ENCODE data around the gene S100A16.

- TF ChIP-seq CTCF (IDR thresholded peaks at IDR 0.05), result peak in 5 of 6 experiments; percentile 22 to 92 (median 67)
- no peak for TF ChIP-seq POLR2A (IDR thresholded peaks at IDR 0.05)
Observed at GRCh38 chr1:153617663-153618062, 4.7 kb upstream of the S100A16 start.
